Upper lobe of right lung (tissue), 1 donor: ENCODE results near the gene ANKS3. TPM values are rescaled to one million over a fixed set of nuclear protein-coding genes. Genes with fewer than 3 reads are reported as not detected.
A peak's percentile ranks its signal among the peaks of the same experiment; 100 is the strongest.

ENCODE experiments used
- ATAC-seq: fragments of 200-7000 bp; cut with Tn5 transposase; one replicate; pipeline ENCODE4 v1.9.1; 2020; ENCODE audit warnings: mild to moderate bottlenecking, moderate library complexity
- DNase-seq: peaks from one replicate; pipeline ENCODE4 v3.0.0-alpha.2; 2020
- H3K27ac ChIP-seq: fragments of 200-600 bp; one replicate; pipeline ENCODE4 v1.8.0; 2022
- H3K27me3 ChIP-seq: fragments of 200-600 bp; one replicate; pipeline ENCODE4 v1.8.0; 2022; ENCODE audit warnings: mild to moderate bottlenecking
- H3K36me3 ChIP-seq: fragments of 200-600 bp; one replicate; pipeline ENCODE4 v1.8.0; 2022
- H3K4me1 ChIP-seq: fragments of 200-600 bp; one replicate; pipeline ENCODE4 v1.8.0; 2022
- H3K4me3 ChIP-seq: fragments of 200-600 bp; one replicate; pipeline ENCODE4 v1.8.0; 2022; ENCODE audit warnings: mild to moderate bottlenecking
- H3K9me3 ChIP-seq: fragments of 200-600 bp; one replicate; pipeline ENCODE4 v1.8.0; 2022
- CTCF ChIP-seq: fragments of 200-600 bp; IDR thresholded peaks from one replicate; pipeline ENCODE4 v1.8.0; 2022; ENCODE audit warnings: antibody characterized with exemption
- intact Hi-C: fragments of 100-400 bp; cut with DNase I; formaldehyde crosslinking; loops from one replicate; pipeline ENCODE4 v1.11.0; 2022
- long read RNA-seq: library from polyadenylated mRNA; unstranded; transcript quantifications from one replicate; pipeline ENCODE4 v2.0.0, GENCODE V29; 2021
- total RNA-seq: library from RNA; stranded (reverse); fragmentation: NEBNext Ultra II Directional; extraction: Animal tissue kit (Norgen Biotek cat#: 25700); gene quantifications from one replicate; pipeline ENCODE4 v1.2.1, GENCODE V29; 2021
- donor health status: DM: no; HTN: yes; CAD: no; lungs with severe emphysema.

ANKS3 gene, protein sequence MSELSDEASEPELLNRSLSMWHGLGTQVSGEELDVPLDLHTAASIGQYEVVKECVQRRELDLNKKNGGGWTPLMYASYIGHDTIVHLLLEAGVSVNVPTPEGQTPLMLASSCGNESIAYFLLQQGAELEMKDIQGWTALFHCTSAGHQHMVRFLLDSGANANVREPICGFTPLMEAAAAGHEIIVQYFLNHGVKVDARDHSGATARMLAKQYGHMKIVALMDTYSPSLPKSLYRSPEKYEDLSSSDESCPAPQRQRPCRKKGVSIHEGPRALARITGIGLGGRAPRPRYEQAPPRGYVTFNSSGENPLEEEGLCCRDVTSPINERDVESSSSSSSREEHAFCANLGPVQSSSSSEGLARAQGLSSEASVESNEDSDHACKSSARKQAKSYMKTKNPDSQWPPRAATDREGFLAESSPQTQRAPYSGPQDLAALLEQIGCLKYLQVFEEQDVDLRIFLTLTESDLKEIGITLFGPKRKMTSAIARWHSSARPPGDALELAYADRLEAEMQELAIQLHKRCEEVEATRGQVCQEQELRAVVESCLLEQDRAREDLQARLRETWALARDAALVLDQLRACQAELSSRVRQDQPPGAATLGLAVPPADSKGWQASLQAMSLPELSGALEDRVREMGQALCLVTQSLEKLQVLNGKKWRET
- 20.6 TPM for total RNA-seq
- long read RNA-seq, partial matches to known transcripts = 1 of 35 reads
- long read RNA-seq, other reads (novel, unspliced or antisense) = 28 of 35 reads

GRCh38 chr16:4734063-4734729, at the start of gene ANKS3, which contains the start of gene DNAAF8:
Gene ANKS3 (minus strand): TSS chr16:4734271. CDS start chr16:4730149, 4,122 bp downstream.
Gene DNAAF8 (plus strand): TSS chr16:4734537. CDS start chr16:4736515, 1,978 bp downstream.
- Histone ChIP-seq H3K27me3 (no peaks in the 10 kb centered on the region), H3K36me3 (peaks cover 15% of the 10 kb centered on the region), H3K4me3 (peak within 1 kb of the TSS; percentile 98), H3K27ac (peak within 1 kb of the TSS; percentile 79), H3K4me1 (peaks cover 4% of the 10 kb centered on the region), H3K9me3 (no peaks in the 10 kb centered on the region)
- ATAC-seq (peak; percentile 98), DNase-seq (peak; percentile 97)
- intact Hi-C loops = no loop called here
- TF ChIP-seq CTCF = no peak

DNA sequence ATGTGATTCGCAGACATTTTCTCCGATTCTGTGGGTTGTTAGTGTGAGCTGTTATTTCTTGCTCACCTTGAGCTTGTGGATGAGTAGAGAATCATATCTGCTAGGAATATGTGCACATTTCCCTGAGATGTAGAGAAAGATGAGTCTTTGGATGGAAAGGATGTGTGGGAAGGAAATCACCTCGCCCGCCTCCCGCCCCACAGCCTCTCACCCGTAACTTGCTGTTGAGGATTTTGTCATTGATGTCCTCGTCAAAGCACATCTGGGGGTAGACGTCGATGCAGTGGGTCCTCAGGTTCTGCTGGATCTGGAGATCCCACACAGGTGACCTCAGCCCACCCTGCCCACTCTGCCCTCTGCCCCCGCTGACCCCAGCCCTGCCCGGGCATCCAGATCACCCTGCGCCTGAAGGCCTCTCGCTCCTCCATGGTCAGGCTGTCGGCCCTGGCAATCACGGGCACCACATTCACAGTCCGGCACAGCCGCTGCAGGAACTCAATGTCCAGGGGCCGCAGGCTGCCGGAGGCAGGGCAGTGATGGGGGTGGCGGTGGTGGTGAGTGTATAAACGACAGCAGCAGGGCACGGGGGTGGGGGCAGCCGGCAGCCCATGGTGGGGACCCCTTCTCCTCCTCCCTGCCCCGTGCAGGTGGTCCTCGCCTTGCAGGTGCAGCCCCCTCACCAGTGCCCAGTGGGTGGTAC, 49.3 kb upstream of the ANKS3 start:
- ATAC-seq (peak; percentile 12), DNase-seq (no peak)
- no peak overlapping the region for H3K4me3 ChIP-seq
- intact Hi-C loops = no loop called here
- no peaks in the 10 kb centered on the region for H3K27me3 ChIP-seq
- no peaks in the 10 kb centered on the region for H3K36me3 ChIP-seq
- TF ChIP-seq CTCF = no peak
- no peak overlapping the region for H3K27ac ChIP-seq
- no peaks in the 10 kb centered on the region for H3K9me3 ChIP-seq
- no peaks in the 10 kb centered on the region for H3K4me1 ChIP-seq

DNA sequence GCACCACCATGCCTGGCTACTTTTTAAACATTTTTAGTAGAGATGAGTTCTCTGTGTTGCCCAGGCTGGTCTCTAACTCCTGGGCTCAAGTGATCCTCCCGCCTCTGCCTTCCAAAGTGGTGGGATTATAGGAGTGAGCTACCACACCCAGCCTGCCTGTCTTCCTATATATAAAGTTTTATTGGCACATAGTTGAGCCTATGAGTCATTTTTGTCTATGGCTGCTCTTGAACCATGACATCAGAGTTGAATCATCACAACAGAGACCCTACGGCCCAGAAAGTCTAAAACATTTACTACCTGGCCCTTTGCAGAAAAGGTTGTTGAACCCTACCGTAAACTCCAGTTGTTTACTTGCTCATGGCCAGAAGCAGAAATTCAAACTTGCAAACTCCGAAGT, 46.2 kb upstream of the ANKS3 start:
- no peak for ATAC-seq

GRCh38 chr16:4778050-4778392, 44.0 kb upstream of the ANKS3 start:
- no peak for TF ChIP-seq CTCF
- Histone ChIP-seq H3K4me1 (no peaks in the 10 kb centered on the region), H3K27me3 (no peaks in the 10 kb centered on the region), H3K9me3 (no peaks in the 10 kb centered on the region), H3K4me3 (no peak overlapping the region), H3K27ac (no peak overlapping the region), H3K36me3 (no peaks in the 10 kb centered on the region)
- DNase-seq = no peak
- intact Hi-C loops = no loop called here
- ATAC-seq = no peak

More for the DNA sequence above, 46.2 kb upstream of the ANKS3 start:
- H3K9me3 ChIP-seq = no peaks in the 10 kb centered on the region
- no peak for TF ChIP-seq CTCF
- no peaks in the 10 kb centered on the region for H3K4me1 ChIP-seq
- H3K4me3 ChIP-seq = no peak overlapping the region
- no peak for DNase-seq
- intact Hi-C loops = no loop called here
- no peak overlapping the region for H3K27ac ChIP-seq
- H3K27me3 ChIP-seq = no peaks in the 10 kb centered on the region
- no peaks in the 10 kb centered on the region for H3K36me3 ChIP-seq

- ATAC-seq (no peak), DNase-seq (no peak)
- Histone ChIP-seq H3K36me3 (no peaks in the 10 kb centered on the region), H3K9me3 (no peaks in the 10 kb centered on the region), H3K4me1 (no peaks in the 10 kb centered on the region), H3K27me3 (no peaks in the 10 kb centered on the region), H3K27ac (no peak overlapping the region), H3K4me3 (no peak overlapping the region)
- intact Hi-C loops = no loop called here
- TF ChIP-seq CTCF = no peak
These were observed 43.4 kb upstream of the ANKS3 start for GRCh38 chr16:4777339-4778049.
